Ovary (tissue), 9 donors: ENCODE measurements around the gene NOTCH1. TPM values are rescaled to one million over a fixed set of nuclear protein-coding genes. Genes with fewer than 3 reads are reported as not detected.

Source experiments
- DNase-seq, 5 donors: peaks; one replicate each; pipeline ENCODE4 v3.0.0-alpha.2; 2019 to 2020
- H3K27ac ChIP-seq, 2 donors: fragments of 200-600 bp; one replicate each; pipeline versions ENCODE4 v1.5.1 to v1.8.0; 2019 to 2022
- H3K27me3 ChIP-seq: fragments of 200-600 bp; one replicate; pipeline ENCODE4 v1.8.0; 2022
- H3K36me3 ChIP-seq: fragments of 200-600 bp; sonication (generic); one replicate; pipeline ENCODE4 v1.5.1; 2019
- H3K4me1 ChIP-seq: one replicate; pipeline ENCODE4 v1.8.1; 2013; ENCODE audit warnings: mild to moderate bottlenecking, moderate library complexity; ENCODE audit not compliant: insufficient read depth
- H3K4me3 ChIP-seq: fragments of 200-600 bp; sonication (generic); one replicate; pipeline ENCODE4 v1.5.1; 2017
- H3K9me3 ChIP-seq, 2 donors: fragments of 200-600 bp in 1 of 2; sonication (generic) in 1 of 2; one replicate each; pipeline versions ENCODE4 v1.5.1 to v1.8.1; 2013 to 2019; ENCODE audit warnings: mild to moderate bottlenecking in 1 of 2, moderate library complexity in 1 of 2
- EP300 ChIP-seq: sonication (generic); formaldehyde crosslinking; IDR thresholded peaks from one replicate; pipeline ENCODE4 v1.6.1; 2017; ENCODE audit warnings: antibody characterized with exemption
- POLR2A ChIP-seq: fragments of 450-650 bp; IDR thresholded peaks from one replicate; pipeline ENCODE4 v1.6.1; 2017; ENCODE audit warnings: antibody characterized with exemption, mild to moderate bottlenecking, moderate library complexity
- WGBS, 3 donors: extraction: QIAGEN DNeasy Blood & Tissue Kit in 1 of 3; methylation state at CpG; one replicate each; pipeline versions ENCODE4 v1.1.5 to v1.1.7; 2013 to 2017; 5-methylcytosine and 5-hydroxymethylcytosine counted together
- intact Hi-C, 4 donors: fragments of 100-400 bp; cut with DNase I; formaldehyde crosslinking; loops; one replicate each; pipeline versions ENCODE4 v1.11.0 to v1.15.1; 2022 to 2023
- polyA plus RNA-seq, 2 donors: library from polyadenylated mRNA; stranded (reverse); fragments of 200-250 nt in 1 of 2; fragments of 350-450 nt in 1 of 2; fragmentation: Illumina TruSeq in 1 of 2; extraction: RNeasy Lipid Tissue Mini Kit (QIAGEN cat#74804) in 1 of 2; gene quantifications; one replicate each; pipeline ENCODE4 v1.2.3, GENCODE V29; 2013 to 2014
- total RNA-seq, 7 donors: library from RNA; depleted of rRNA in 2 of 7; stranded (reverse); fragments of >200 nt in 2 of 7; fragmentation: NEBNext Ultra II Directional in 3 of 7; extraction: Animal tissue kit (Norgen Biotek cat#: 25700) in 3 of 7; gene quantifications; one replicate each; pipeline versions ENCODE4 v1.1.0 to v1.2.4, GENCODE V29; 2016 to 2023
- TF ChIP-seq, protein P1 (sequence below), 3 donors: fragments of 450-650 bp in 2 of 3; fragments of 200-600 bp in 1 of 3; IDR thresholded peaks; one replicate each; pipeline versions ENCODE4 v1.5.1 to v1.8.0; 2016 to 2022; ENCODE audit warnings: antibody characterized with exemption in 3 of 3, mild to moderate bottlenecking in 1 of 3
- donor health status: DM: no; HTN: no; CAD: no; lungs with moderate emphysema.
- donor health status: DM: no; HTN: no; CAD: no.
- donor health status: Bipolar disorder and iron deficiency.
- donor health status: DM: yes; HTN: yes; CAD: no.
- donor health status: DM: no; HTN: no; CAD: no.
- donor health status: DM: yes; HTN: yes; CAD: no.

The NOTCH1 gene
- total and polyA plus RNA-seq, 9 donors, result 2.5 to 30.9 (median 17.1) TPM

GRCh38 chr9:136552117-136552703 lies 6.4 kb upstream of the NOTCH1 start:
- Histone ChIP-seq H3K9me3 (no peaks in the 10 kb centered on the region), H3K27me3 (no peaks in the 10 kb centered on the region), H3K4me1 (peaks cover 10% of the 10 kb centered on the region), H3K27ac (no peak overlapping the region), H3K36me3 (no peaks in the 10 kb centered on the region), H3K4me3 (no peak overlapping the region)
- TF ChIP-seq EP300, result no peak
- intact Hi-C loops, result loop anchor here in 1 of 4 donors (10.0 kb wide), 1 partner anchor 1897 kb away; no protein-coding TSS in a partner anchor
- WGBS, 3 donors, result 28 to 39% (median 30%) methylated on average over 22 of the region's 22 CpGs
- DNase-seq, result no peak

DNA sequence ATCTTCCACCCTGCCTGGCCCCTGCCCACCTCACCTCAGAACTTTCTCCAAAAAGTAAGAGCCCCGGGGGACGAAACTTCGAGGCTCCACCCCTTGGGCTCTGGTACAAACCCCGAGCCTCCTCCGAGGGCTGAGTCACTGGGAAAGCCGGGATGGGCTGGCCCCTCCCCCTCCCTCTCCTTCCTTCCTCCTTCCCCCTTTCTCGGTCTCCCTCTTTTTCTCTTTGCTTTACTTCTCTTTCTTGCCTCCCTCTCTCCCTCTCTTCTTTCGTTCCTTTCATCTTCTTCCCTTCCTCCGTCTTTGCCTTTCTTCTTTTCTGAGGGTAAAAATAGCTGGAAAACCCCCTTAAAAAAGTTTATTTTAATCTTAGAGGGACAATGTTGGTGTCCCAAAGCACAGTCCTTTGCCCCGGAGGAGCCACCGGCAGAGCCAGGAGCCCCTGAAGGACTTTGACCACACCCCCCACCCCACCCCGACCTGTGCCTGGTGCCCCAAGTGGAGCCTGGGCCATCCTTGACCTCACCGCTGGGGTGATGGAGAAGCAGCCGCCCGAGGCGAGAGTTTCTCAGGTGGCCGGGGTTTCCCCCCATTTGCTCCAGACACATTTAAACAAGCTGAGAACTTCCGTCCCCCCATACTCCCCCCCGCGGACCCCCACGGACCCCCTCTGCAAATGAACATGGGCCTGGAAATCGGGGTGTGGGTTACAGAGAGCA lies 5.7 kb upstream of the NOTCH1 start:
- H3K36me3 ChIP-seq, result no peaks in the 10 kb centered on the region
- peaks cover 15% of the 10 kb centered on the region for H3K4me1 ChIP-seq
- peak overlapping the region; percentile 0 for H3K4me3 ChIP-seq
- WGBS, 3 donors, result 13 to 16% (median 15%) methylated on average over 22 of the region's 22 CpGs
- peak overlapping the region in 1 of 2 donors; percentile 30 for H3K27ac ChIP-seq
- DNase-seq, result peak; percentile 80 to 88 (median 82)
- no peaks in the 10 kb centered on the region for H3K9me3 ChIP-seq
- no peaks in the 10 kb centered on the region for H3K27me3 ChIP-seq
- intact Hi-C loops, result loop anchor here in 1 of 4 donors (10.0 kb wide), 1 partner anchor 1897 kb away; no protein-coding TSS in a partner anchor
- TF ChIP-seq EP300 (no peak), POLR2A (no peak)
- TF ChIP-seq, protein P1, sequence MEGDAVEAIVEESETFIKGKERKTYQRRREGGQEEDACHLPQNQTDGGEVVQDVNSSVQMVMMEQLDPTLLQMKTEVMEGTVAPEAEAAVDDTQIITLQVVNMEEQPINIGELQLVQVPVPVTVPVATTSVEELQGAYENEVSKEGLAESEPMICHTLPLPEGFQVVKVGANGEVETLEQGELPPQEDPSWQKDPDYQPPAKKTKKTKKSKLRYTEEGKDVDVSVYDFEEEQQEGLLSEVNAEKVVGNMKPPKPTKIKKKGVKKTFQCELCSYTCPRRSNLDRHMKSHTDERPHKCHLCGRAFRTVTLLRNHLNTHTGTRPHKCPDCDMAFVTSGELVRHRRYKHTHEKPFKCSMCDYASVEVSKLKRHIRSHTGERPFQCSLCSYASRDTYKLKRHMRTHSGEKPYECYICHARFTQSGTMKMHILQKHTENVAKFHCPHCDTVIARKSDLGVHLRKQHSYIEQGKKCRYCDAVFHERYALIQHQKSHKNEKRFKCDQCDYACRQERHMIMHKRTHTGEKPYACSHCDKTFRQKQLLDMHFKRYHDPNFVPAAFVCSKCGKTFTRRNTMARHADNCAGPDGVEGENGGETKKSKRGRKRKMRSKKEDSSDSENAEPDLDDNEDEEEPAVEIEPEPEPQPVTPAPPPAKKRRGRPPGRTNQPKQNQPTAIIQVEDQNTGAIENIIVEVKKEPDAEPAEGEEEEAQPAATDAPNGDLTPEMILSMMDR (IDR thresholded peaks at IDR 0.05), result no peak

DNA sequence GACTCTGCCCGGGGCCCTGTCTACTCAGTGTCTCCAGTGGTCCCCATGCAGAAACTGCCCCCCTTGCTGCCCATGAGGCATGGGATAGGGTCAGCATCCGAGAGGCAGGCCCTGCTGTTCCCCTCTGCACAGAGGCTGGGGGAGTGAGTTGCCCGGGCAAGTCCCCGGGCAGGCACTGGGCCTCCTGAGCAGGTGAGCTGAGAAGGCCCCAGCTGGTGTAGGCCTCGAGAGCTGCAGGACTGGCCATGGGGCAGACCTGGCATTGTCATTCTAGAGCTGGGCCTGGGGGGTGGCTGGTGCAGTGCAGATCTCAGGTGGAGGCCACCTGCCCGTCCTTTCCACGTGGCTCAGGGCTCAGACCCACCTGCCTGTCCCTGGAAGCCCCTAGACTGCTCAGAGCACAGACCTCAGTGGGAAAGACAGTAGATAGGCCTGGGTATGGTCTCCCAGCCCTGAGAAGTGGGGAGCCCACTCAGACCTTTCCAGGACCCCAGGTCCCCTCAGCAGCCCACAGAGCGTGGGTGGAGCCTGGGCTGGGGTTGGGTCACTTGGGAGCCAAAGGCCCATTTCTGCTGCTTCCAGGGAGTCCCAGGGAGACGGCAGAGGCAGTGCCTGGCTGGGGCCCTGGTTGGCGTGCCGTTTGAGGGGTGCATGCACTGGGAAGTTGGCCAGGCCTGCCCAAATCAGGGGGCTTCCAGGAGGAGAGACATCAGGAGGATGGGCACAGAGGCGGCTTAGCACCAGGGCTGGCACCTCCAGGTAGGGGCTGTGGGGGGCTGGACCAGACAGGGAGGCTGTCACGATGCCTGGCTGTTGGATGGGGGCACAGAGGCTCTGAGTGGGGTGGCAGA lies 4.8 kb upstream of the NOTCH1 start:
- intact Hi-C loops, result loop anchor here in 1 of 4 donors (10.0 kb wide), 1 partner anchor 1896 kb away; no protein-coding TSS in a partner anchor
- H3K27me3 ChIP-seq, result no peaks in the 10 kb centered on the region
- H3K4me1 ChIP-seq, result peaks cover 15% of the 10 kb centered on the region
- DNase-seq, result peak in 1 of 5 donors; percentile 49
- H3K36me3 ChIP-seq, result no peaks in the 10 kb centered on the region
- WGBS, 3 donors, result 76 to 85% (median 83%) methylated on average over 12 to 13 of the region's 13 CpGs
- no peak overlapping the region for H3K4me3 ChIP-seq
- no peak overlapping the region for H3K27ac ChIP-seq
- no peaks in the 10 kb centered on the region for H3K9me3 ChIP-seq
- TF ChIP-seq POLR2A, result no peak
- TF ChIP-seq, protein P1 (IDR thresholded peaks at IDR 0.05), result no peak
- no peak for TF ChIP-seq EP300

DNA sequence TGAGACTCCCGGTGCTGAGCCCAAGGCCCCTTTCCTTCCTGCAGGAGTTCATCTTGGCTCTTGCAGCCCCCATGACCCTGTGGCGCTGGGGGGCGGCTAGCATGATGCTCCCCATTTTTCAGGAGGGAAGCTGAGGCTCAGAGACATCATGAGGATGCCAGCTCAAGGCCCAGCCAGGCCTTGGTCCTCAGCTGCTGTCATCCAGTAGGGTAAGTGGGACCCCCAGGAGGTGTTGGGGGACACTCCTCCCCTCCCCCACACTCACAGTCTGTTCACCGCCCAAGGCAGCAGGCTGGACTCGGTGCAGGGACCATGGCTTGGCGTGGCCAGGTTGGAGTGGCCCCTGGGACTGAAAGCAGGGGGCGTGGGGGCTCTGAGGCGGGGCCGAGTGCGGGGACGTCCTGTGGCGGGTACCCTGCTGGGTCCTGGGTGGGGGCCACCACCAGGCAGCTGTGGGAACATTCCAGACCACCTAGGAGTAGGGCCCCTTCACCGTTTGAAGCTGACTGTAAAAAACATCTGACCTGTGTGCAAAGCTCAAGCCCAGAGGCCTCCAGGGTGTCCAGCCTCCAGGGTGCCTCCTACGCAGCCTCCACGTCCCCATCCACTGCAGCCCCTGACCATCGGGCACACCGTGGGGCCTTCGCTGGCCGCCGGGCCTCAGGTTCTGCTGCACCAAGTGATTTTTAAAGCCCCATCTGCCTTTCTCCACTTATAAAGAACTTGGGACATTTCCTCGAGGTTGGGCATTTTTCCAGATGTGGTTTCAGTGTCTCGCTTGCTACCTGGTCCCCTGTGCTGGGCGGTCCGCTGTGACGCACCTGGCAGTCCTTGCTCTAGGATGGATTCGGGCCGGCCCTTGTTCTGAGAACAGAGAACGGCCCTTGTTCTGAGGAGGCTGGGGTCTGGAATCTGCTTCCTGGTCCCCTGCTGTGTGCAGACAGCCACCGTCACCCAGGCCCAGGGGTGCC lies 3.4 kb upstream of the NOTCH1 start:
- no peak overlapping the region for H3K4me3 ChIP-seq
- DNase-seq, result no peak
- H3K27me3 ChIP-seq, result no peaks in the 10 kb centered on the region
- H3K9me3 ChIP-seq, result no peaks in the 10 kb centered on the region
- WGBS, 3 donors, result 89 to 90% (median 89%) methylated on average over 28 to 29 of the region's 29 CpGs
- no peaks in the 10 kb centered on the region for H3K36me3 ChIP-seq
- TF ChIP-seq, protein P1 (IDR thresholded peaks at IDR 0.05), result no peak
- TF ChIP-seq EP300, result no peak
- no peak for TF ChIP-seq POLR2A
- H3K27ac ChIP-seq, result no peak overlapping the region
- intact Hi-C loops, result loop anchor here in 1 of 4 donors (10.0 kb wide), 1 partner anchor 64 kb away; the partner anchor contains the start of gene SEC16A
- H3K4me1 ChIP-seq, result peaks cover 17% of the 10 kb centered on the region
